ENCODE results near the gene CD53. TPM values are rescaled to one million over a fixed set of nuclear protein-coding genes. Genes with fewer than 3 reads are reported as not detected.

The CD53 gene
- total RNA-seq, 1 donor from 2014 or later = not detected

DNA sequence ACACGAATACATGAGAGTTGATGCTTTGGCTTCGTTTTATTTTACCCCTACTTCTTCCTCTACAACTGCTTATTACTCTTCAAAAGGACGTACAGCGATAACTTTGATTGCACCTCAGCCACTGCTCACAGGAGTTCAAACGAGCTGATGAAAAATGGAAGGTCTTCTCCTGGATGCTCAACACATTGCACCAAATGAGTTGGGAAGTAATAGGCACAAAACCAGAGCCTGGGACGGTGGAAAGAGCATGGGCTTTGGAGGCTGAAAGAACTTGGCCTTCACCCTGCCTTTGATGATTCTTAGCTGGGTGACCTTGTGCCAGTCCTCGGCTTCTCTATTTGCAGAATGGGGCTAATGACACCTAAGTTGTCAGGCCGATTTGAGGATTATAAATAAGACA lies 4.8 kb downstream of the CD53 start:
- DNase-seq (ENCODE audit: low read depth, low spot score) = no peak
- H3K9me3 Mint-ChIP-seq = no peaks in the 10 kb centered on the region
- H3K36me3 Mint-ChIP-seq (ENCODE audit: low read depth) = no peaks in the 10 kb centered on the region
- H3K27me3 Mint-ChIP-seq (ENCODE audit: low read depth) = peaks cover 27% of the 10 kb centered on the region
- H3K27ac Mint-ChIP-seq (ENCODE audit: unreplicated experiment) = no peak overlapping the region
- TF ChIP-seq, protein P1, sequence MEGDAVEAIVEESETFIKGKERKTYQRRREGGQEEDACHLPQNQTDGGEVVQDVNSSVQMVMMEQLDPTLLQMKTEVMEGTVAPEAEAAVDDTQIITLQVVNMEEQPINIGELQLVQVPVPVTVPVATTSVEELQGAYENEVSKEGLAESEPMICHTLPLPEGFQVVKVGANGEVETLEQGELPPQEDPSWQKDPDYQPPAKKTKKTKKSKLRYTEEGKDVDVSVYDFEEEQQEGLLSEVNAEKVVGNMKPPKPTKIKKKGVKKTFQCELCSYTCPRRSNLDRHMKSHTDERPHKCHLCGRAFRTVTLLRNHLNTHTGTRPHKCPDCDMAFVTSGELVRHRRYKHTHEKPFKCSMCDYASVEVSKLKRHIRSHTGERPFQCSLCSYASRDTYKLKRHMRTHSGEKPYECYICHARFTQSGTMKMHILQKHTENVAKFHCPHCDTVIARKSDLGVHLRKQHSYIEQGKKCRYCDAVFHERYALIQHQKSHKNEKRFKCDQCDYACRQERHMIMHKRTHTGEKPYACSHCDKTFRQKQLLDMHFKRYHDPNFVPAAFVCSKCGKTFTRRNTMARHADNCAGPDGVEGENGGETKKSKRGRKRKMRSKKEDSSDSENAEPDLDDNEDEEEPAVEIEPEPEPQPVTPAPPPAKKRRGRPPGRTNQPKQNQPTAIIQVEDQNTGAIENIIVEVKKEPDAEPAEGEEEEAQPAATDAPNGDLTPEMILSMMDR (conservative IDR thresholded peaks at IDR 0.05) = no peak
- H3K4me1 Mint-ChIP-seq = no peaks in the 10 kb centered on the region
- H3K4me3 Mint-ChIP-seq = no peak overlapping the region

- Mint-ChIP-seq H3K4me3 (no peak overlapping the region), H3K36me3 (ENCODE audit: low read depth) (no peaks in the 10 kb centered on the region), H3K27me3 (ENCODE audit: low read depth) (peaks cover 30% of the 10 kb centered on the region), H3K4me1 (no peaks in the 10 kb centered on the region), H3K9me3 (no peaks in the 10 kb centered on the region), H3K27ac (ENCODE audit: unreplicated experiment) (no peak overlapping the region)
- no peak for DNase-seq (ENCODE audit: low read depth, low spot score)
- TF ChIP-seq, protein P1 (conservative IDR thresholded peaks at IDR 0.05) = no peak
These were observed 5.6 kb downstream of the CD53 start for GRCh38 chr1:110878591-110878990.

- no peak for DNase-seq (ENCODE audit: low read depth, low spot score)
- TF ChIP-seq, protein P1 (conservative IDR thresholded peaks at IDR 0.05) = no peak
- no peaks in the 10 kb centered on the region for H3K4me1 Mint-ChIP-seq
- H3K27me3 Mint-ChIP-seq (ENCODE audit: low read depth) = peaks cover 32% of the 10 kb centered on the region
- no peak overlapping the region for H3K4me3 Mint-ChIP-seq
- H3K9me3 Mint-ChIP-seq = no peaks in the 10 kb centered on the region
- H3K36me3 Mint-ChIP-seq (ENCODE audit: low read depth) = no peaks in the 10 kb centered on the region
- no peak overlapping the region for H3K27ac Mint-ChIP-seq (ENCODE audit: unreplicated experiment)
These were observed 6.0 kb downstream of the CD53 start for GRCh38 chr1:110878993-110879392.

DNA sequence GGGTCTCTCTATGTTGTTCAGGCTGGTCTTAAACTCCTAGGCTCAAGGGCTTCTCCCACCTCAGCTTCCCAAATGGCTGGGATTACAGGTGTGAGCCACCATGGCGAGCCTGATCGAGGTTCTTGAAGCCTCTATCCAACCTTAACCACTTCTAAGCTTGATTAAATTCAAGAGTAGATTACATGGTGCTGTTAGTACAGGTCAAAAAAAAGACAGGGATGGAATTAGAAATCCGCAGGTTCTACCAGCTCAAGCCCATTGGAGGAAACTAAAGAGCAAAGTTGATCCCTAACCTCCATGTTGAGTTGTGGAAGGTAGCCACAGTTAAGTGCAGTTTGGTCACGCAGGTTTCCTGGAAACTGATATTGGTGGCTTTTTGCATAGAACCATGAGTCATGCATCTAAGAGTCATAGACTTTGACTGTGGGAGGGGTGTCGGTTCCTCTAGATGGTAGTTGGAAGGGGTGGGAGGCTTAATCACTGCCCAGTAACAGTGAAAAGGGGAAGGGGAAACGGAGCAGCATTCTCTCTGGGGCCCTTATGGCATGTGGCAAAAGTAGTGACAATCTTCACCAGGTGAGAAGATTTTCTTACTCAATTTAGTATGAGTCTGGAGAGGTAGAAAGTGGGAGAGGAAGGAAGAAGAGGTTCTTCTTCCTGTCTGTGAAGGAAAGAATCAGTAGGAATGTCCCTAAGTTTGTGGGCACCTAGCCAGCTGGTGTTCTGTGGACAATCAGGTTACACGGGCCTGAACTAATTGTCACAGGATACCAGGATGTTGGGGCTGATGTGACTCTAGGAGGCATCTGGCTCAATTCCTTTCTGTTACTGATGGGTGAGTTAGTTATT lies 7.0 kb downstream of the CD53 start:
- H3K9me3 Mint-ChIP-seq = no peaks in the 10 kb centered on the region
- no peak for DNase-seq (ENCODE audit: low read depth, low spot score)
- peaks cover 39% of the 10 kb centered on the region for H3K27me3 Mint-ChIP-seq (ENCODE audit: low read depth)
- TF ChIP-seq, protein P1 (conservative IDR thresholded peaks at IDR 0.05) = no peak
- no peaks in the 10 kb centered on the region for H3K4me1 Mint-ChIP-seq
- H3K4me3 Mint-ChIP-seq = no peak overlapping the region
- H3K36me3 Mint-ChIP-seq (ENCODE audit: low read depth) = no peaks in the 10 kb centered on the region
- no peak overlapping the region for H3K27ac Mint-ChIP-seq (ENCODE audit: unreplicated experiment)

- no peak overlapping the region for H3K4me3 Mint-ChIP-seq
- TF ChIP-seq, protein P1 (conservative IDR thresholded peaks at IDR 0.05) = no peak
- H3K36me3 Mint-ChIP-seq (ENCODE audit: low read depth) = no peaks in the 10 kb centered on the region
- H3K27me3 Mint-ChIP-seq (ENCODE audit: low read depth) = peaks cover 35% of the 10 kb centered on the region
- no peaks in the 10 kb centered on the region for H3K9me3 Mint-ChIP-seq
- H3K27ac Mint-ChIP-seq (ENCODE audit: unreplicated experiment) = no peak overlapping the region
- no peaks in the 10 kb centered on the region for H3K4me1 Mint-ChIP-seq
- no peak for DNase-seq (ENCODE audit: low read depth, low spot score)
These were observed 7.9 kb downstream of the CD53 start for GRCh38 chr1:110880708-110881374.

Data from neural crest cell (in vitro differentiated cells).